T-helper 2 cell treated with Interferon-gamma antibody and Interleukin-4, amounts not matched to agents 100 ng/mL and 5 ng/mL, for 36 hours (primary cell): ENCODE results near the gene HMSD. TPM values are rescaled to one million over a fixed set of nuclear protein-coding genes. Genes with fewer than 3 reads are reported as not detected.

ENCODE experiments used
- intact Hi-C: fragments of 100-400 bp; cut with micrococcal nuclease; formaldehyde crosslinking; loops from one replicate; pipeline ENCODE4 v1.15.1; 2023
- total RNA-seq: library from RNA; stranded (reverse); gene quantifications from 2 replicates; pipeline ENCODE4 v1.2.3, GENCODE V29; 2022

Gene HMSD
- total RNA-seq, 1 donor from 2014 or later: 1.2 TPM

GRCh38 chr18:63986885-63987284, 37.8 kb downstream of the HMSD start:
- intact Hi-C loops: no loop called here

GRCh38 chr18:63987743-63988142, 38.6 kb downstream of the HMSD start:
- intact Hi-C loops: no loop called here

DNA sequence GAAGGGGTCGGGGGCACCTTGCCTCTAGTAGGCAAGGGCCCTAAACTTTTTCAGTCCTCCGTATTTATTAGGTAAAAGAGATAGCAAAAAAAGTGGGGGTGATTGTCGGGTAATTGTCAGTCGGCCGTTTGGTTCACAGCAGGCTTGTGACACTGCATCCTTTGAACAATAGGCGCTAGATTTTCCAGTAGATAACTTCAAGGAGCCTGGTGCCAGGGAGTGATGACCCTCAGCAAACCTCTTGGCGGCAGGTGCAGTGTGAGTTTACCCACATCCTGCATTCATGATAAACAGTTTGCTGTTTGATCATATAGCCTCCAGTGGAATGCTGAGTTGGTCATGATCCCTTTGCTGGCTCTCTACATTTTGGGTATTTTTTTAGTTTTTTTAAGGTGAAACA, 43.6 kb downstream of the HMSD start:
- intact Hi-C loops: no loop called here

- intact Hi-C loops: loop anchor here (1.0 kb wide), 1 partner anchor 32 kb away; no protein-coding TSS in a partner anchor
Observed at GRCh38 chr18:63994783-63995399, 45.8 kb downstream of the HMSD start.

DNA sequence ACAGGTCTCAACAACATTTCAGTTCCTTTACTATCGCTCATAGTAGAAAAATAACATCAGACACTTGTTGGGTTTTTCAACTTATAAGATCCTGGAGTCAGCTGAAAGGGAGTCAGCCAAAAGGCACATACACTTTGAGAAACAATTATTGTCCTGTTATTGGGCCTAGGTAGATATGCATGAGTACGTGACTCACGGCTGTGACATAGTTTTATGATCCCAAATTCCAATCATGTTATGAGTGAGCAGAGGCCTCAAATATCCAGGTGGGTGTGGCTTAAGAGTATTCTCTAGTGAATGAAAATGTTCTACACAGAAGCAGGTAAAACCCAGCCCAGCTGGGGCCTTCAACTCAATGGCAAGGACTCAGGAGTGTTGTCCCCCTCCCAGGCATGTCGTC, 47.9 kb downstream of the HMSD start:
- intact Hi-C loops: no loop called here

DNA sequence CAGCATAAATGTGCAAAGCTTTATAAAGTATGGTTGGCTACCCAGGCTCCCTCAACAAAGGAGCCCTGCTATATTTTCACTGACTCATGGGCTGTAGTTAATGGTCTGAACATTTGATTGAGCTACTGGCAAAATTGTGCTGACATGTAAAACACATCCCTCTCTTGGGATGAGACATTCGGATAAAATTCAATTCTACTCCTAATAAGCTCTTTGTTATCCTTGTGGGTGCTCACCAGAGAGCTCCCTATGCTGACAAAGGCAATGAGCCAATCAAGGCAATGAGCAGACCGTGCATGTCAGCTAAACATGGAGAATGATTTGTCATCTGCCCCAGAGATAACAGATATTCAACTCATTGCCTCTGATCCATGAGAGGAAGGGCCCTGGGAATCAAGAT, 48.5 kb downstream of the HMSD start:
- intact Hi-C loops: no loop called here

DNA sequence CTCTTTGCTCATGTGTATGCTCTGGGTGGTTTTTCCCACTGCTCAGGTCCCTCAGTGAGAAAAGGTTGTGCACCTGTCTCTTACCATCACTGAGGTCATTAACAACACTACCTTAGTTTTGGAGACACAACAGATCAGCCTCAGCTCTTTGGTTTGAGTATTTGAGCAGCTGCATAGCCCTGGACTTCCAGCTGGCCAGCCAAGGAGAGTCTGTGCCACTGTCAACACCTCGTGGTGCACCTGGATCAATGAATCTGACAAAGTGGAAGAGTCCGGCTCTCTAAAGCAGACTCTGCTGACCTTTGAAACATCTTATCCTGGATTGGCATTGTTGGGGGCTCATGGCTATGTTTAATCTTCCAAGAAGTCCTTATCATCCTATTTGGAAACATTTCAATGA, 50.8 kb downstream of the HMSD start:
- intact Hi-C loops: no loop called here

- intact Hi-C loops: no loop called here
Observed at GRCh38 chr18:64002581-64002980, 53.5 kb downstream of the HMSD start.

DNA sequence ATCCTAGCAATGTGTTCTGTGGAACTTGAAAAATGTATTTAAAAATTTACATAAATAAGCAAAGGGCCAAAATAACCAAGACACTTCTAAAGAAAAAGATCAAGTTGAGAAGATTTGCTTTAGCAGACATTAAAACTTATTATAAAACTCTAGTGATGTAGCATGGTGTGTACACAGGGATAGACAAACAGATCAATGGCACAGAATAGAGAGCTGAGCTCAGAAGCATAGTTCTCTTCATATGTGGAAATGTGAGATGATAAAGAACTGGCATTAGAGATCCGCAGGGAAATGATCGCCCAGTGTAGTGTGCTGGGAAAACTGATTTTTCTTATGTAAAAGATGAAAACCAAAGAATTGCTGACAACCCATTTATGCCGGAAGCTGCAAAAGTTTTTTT, 60.2 kb downstream of the HMSD start:
- intact Hi-C loops: no loop called here

Other genes starting within 250 kb of the HMSD start
- gene SERPINB11, start 246.3 kb upstream of the HMSD start, total RNA-seq: not detected in 2 replicates
- gene SERPINB7, start 173.9 kb upstream of the HMSD start, total RNA-seq: not detected in 2 replicates
- gene SERPINB2, start 61.6 kb upstream of the HMSD start, total RNA-seq: not detected in 2 replicates
- not detected in 2 replicates for gene SERPINB10, start 41.3 kb upstream of the HMSD start, total RNA-seq
- 6.4 and 8.1 TPM in 2 replicates for gene SERPINB8, start 20.8 kb downstream of the HMSD start, total RNA-seq
- gene LINC00305, start 199.8 kb downstream of the HMSD start, total RNA-seq: not detected in 2 replicates